GM19239 (cell line): ENCODE data around the gene PBX3.

ENCODE experiments used
- DNase-seq: peaks from one replicate; pipeline ENCODE4 v3.0.0; 2011; ENCODE audit warnings: low spot score; ENCODE audit not compliant: insufficient read length
- FAIRE-seq: peaks from 2 replicates; lab custom pipeline; 2011; peaks lifted over from hg19 to GRCh38; lab: Jason Lieb, UNC

The PBX3 gene

GRCh38 chr9:125851979-125852378 lies 104.8 kb downstream of the PBX3 start:
- DNase-seq (no peak), FAIRE-seq (no peak)

GRCh38 chr9:125852386-125852785 lies 105.2 kb downstream of the PBX3 start:
- DNase-seq, result no peak
- peak; percentile 49 for FAIRE-seq

- peak; percentile 82 for FAIRE-seq
Observed at GRCh38 chr9:125854553-125855275, 107.5 kb downstream of the PBX3 start.

GRCh38 chr9:125856331-125856730 lies 109.2 kb downstream of the PBX3 start:
- DNase-seq (no peak), FAIRE-seq (no peak)

More at GRCh38 chr9:125854553-125855275, 107.5 kb downstream of the PBX3 start:
- DNase-seq, result no peak

GRCh38 chr9:125861405-125862058 lies 114.4 kb downstream of the PBX3 start:
- no peak for FAIRE-seq
- DNase-seq, result no peak

- FAIRE-seq (no peak), DNase-seq (no peak)
Observed at GRCh38 chr9:125863923-125864322, 116.8 kb downstream of the PBX3 start.

- FAIRE-seq (no peak), DNase-seq (no peak)
Observed at GRCh38 chr9:125867751-125868415, 120.7 kb downstream of the PBX3 start.

- DNase-seq (no peak), FAIRE-seq (no peak)
Observed at GRCh38 chr9:125878164-125878631, 131.0 kb downstream of the PBX3 start.

GRCh38 chr9:125881042-125881441 lies 133.9 kb downstream of the PBX3 start:
- DNase-seq (no peak), FAIRE-seq (no peak)

GRCh38 chr9:125883565-125884217 lies 136.5 kb downstream of the PBX3 start:
- DNase-seq (no peak), FAIRE-seq (peak; percentile 26)

- DNase-seq (no peak), FAIRE-seq (no peak)
Observed at GRCh38 chr9:125884218-125884595, 137.0 kb downstream of the PBX3 start.

- no peak for DNase-seq
- FAIRE-seq, result peak; percentile 26
Observed at GRCh38 chr9:125885405-125886034, 138.3 kb downstream of the PBX3 start.

GRCh38 chr9:125886365-125886764 lies 139.2 kb downstream of the PBX3 start:
- FAIRE-seq (no peak), DNase-seq (no peak)

- DNase-seq (no peak), FAIRE-seq (peak; percentile 44)
Observed at GRCh38 chr9:125887172-125887571, 140.0 kb downstream of the PBX3 start.

GRCh38 chr9:125888211-125888610 lies 141.0 kb downstream of the PBX3 start:
- FAIRE-seq, result no peak
- no peak for DNase-seq

- peak; percentile 4 for DNase-seq
- peak; percentile 87 for FAIRE-seq
Observed at GRCh38 chr9:125889112-125889475, 141.9 kb downstream of the PBX3 start.

GRCh38 chr9:125889476-125890419 lies 142.6 kb downstream of the PBX3 start:
- no peak for FAIRE-seq

GRCh38 chr9:125890826-125891225 lies 143.7 kb downstream of the PBX3 start:
- DNase-seq, result no peak
- FAIRE-seq, result peak; percentile 68

More at GRCh38 chr9:125889476-125890419, 142.6 kb downstream of the PBX3 start:
- peak; percentile 48 for DNase-seq

GRCh38 chr9:125893277-125893676 lies 146.1 kb downstream of the PBX3 start:
- no peak for FAIRE-seq
- DNase-seq, result no peak
